Loucy (cell line): ENCODE data around the gene RUNX2.

Experiments used
- H2AFZ ChIP-seq: fragments of 200-600 bp; sonication (generic); 2 replicates; pipeline ENCODE4 v1.6.0; 2016; ENCODE audit warnings: antibody characterized with exemption, mild to moderate bottlenecking, low read length, moderate library complexity
- H3F3A ChIP-seq: fragments of 200-600 bp; 2 replicates; pipeline ENCODE4 v1.6.0; 2016; ENCODE audit warnings: antibody characterized with exemption, low read depth, mild to moderate bottlenecking
- H3K27me3 ChIP-seq: fragments of 200-600 bp; sonication (generic); 2 replicates; pipeline ENCODE4 v1.6.1; 2014; ENCODE audit warnings: low read length, mild to moderate bottlenecking; ENCODE audit not compliant: insufficient read depth, poor library complexity, severe bottlenecking
- H3K36me3 ChIP-seq: fragments of 200-600 bp; sonication (generic); 2 replicates; pipeline ENCODE4 v1.6.1; 2016; ENCODE audit warnings: low read length; ENCODE audit not compliant: insufficient read depth
- H3K4me1 ChIP-seq: fragments of 200-600 bp; sonication (generic); 2 replicates; pipeline ENCODE4 v1.5.1; 2014; ENCODE audit warnings: low read length, mild to moderate bottlenecking; ENCODE audit not compliant: insufficient read depth, poor library complexity, severe bottlenecking
- H3K4me2 ChIP-seq: fragments of 200-600 bp; sonication (generic); 2 replicates; pipeline ENCODE4 v1.6.0; 2014; ENCODE audit warnings: antibody characterized with exemption, low read length, low read depth, mild to moderate bottlenecking; ENCODE audit not compliant: poor library complexity, severe bottlenecking
- H3K4me3 ChIP-seq: fragments of 200-600 bp; sonication (generic); 2 replicates; pipeline ENCODE4 v1.5.1; 2014; ENCODE audit warnings: low read length, mild to moderate bottlenecking, mixed read lengths; ENCODE audit not compliant: poor library complexity, severe bottlenecking
- H3K79me2 ChIP-seq: fragments of 200-600 bp; sonication (generic); 2 replicates; pipeline ENCODE4 v1.6.1; 2014; ENCODE audit warnings: low read length; ENCODE audit not compliant: insufficient read depth
- H3K9ac ChIP-seq: fragments of 200-600 bp; sonication (generic); 2 replicates; pipeline ENCODE4 v1.6.0; 2014; ENCODE audit warnings: mild to moderate bottlenecking, low read depth, low read length, moderate library complexity; ENCODE audit not compliant: poor library complexity, severe bottlenecking
- H3K9me2 ChIP-seq: fragments of 200-600 bp; sonication (generic); replicated peaks from 2 replicates; pipeline ENCODE4 v1.6.1; 2016; ENCODE audit warnings: low read depth, low read length, mixed read lengths
- H3K9me3 ChIP-seq: fragments of 200-600 bp; sonication (generic); 2 replicates; pipeline ENCODE4 v1.6.1; 2014; ENCODE audit warnings: mild to moderate bottlenecking, antibody characterized with exemption, low read length, low read depth; ENCODE audit not compliant: insufficient read depth
- H4K20me1 ChIP-seq: fragments of 200-600 bp; sonication (generic); 2 replicates; pipeline ENCODE4 v1.6.0; 2014; ENCODE audit warnings: antibody characterized with exemption, low read length, mild to moderate bottlenecking; ENCODE audit not compliant: insufficient read depth, poor library complexity, severe bottlenecking
- CTCF ChIP-seq: fragments of 200-600 bp; sonication (generic); conservative IDR thresholded peaks from 2 replicates; pipeline ENCODE4 v1.5.1; 2014; ENCODE audit warnings: mild to moderate bottlenecking, antibody characterized with exemption, low read length
- EZH2phosphoT487 ChIP-seq: fragments of 200-600 bp; IDR thresholded peaks from 2 replicates; pipeline ENCODE4 v1.6.1; 2018; ENCODE audit warnings: antibody characterized with exemption, mild to moderate bottlenecking, moderate library complexity, borderline replicate concordance

Gene RUNX2

GRCh38 chr6:45323656-45324224 is 4.4 kb upstream of the RUNX2 start:
- Histone ChIP-seq H3K9ac (peak overlapping the region; percentile 35), H3K79me2 (peaks cover 6% of the 10 kb centered on the region; the same call in 1 of the 2 replicates), H3K36me3 (no peaks in the 10 kb centered on the region), H2AFZ (peak overlapping the region; percentile 28; the same call in 1 of the 2 replicates), H3K4me1 (peaks cover 48% of the 10 kb centered on the region), H3K9me3 (no peaks in the 10 kb centered on the region), H3K9me2 (no peaks in the 10 kb centered on the region), H3K4me2 (peak overlapping the region; percentile 74), H4K20me1 (no peaks in the 10 kb centered on the region), H3F3A (peaks cover 5% of the 10 kb centered on the region; the same call in 1 of the 2 replicates), H3K27me3 (no peaks in the 10 kb centered on the region), H3K4me3 (peak overlapping the region; percentile 62)
- TF ChIP-seq CTCF: no peak
- TF ChIP-seq EZH2phosphoT487: no peak

- TF ChIP-seq CTCF (no peak), EZH2phosphoT487 (no peak)
- no peaks in the 10 kb centered on the region for H3K9me2 ChIP-seq
- no peak overlapping the region for H3K9ac ChIP-seq
- no peaks in the 10 kb centered on the region for H3K9me3 ChIP-seq
- no peaks in the 10 kb centered on the region for H3K27me3 ChIP-seq
- H3F3A ChIP-seq: peaks cover 3% of the 10 kb centered on the region; the same call in 1 of the 2 replicates
- H3K4me2 ChIP-seq: no peak overlapping the region
- H2AFZ ChIP-seq: no peak overlapping the region
- H4K20me1 ChIP-seq: no peaks in the 10 kb centered on the region
- H3K79me2 ChIP-seq: peaks cover 14% of the 10 kb centered on the region; the same call in 1 of the 2 replicates
- no peaks in the 10 kb centered on the region for H3K36me3 ChIP-seq
- no peak overlapping the region for H3K4me3 ChIP-seq
- peaks cover 63% of the 10 kb centered on the region for H3K4me1 ChIP-seq
Measured at GRCh38 chr6:45326698-45327417, 1.3 kb upstream of the RUNX2 start.

GRCh38 chr6:45328523-45328922 is 393 bp downstream of the RUNX2 start:
- no peaks in the 10 kb centered on the region for H3K36me3 ChIP-seq
- H3K4me1 ChIP-seq: peaks cover 61% of the 10 kb centered on the region
- no peaks in the 10 kb centered on the region for H3K9me3 ChIP-seq
- H3F3A ChIP-seq: peaks cover 3% of the 10 kb centered on the region; the same call in 1 of the 2 replicates
- peak overlapping the region; percentile 49 for H3K4me3 ChIP-seq
- H4K20me1 ChIP-seq: no peaks in the 10 kb centered on the region
- H3K27me3 ChIP-seq: no peaks in the 10 kb centered on the region
- no peak for TF ChIP-seq EZH2phosphoT487
- TF ChIP-seq CTCF: no peak
- H3K4me2 ChIP-seq: peak overlapping the region; percentile 65
- H3K9me2 ChIP-seq: no peaks in the 10 kb centered on the region
- H2AFZ ChIP-seq: 0 out of 2 replicates have a peak overlapping the region, but pooled peaks have one; percentile 26
- peak overlapping the region; percentile 25 for H3K9ac ChIP-seq
- H3K79me2 ChIP-seq: peaks cover 14% of the 10 kb centered on the region; the same call in 1 of the 2 replicates
